ENCODE results near the gene TXNRD2. TPM values are rescaled to one million over a fixed set of nuclear protein-coding genes. Genes with fewer than 3 reads are reported as not detected.

TXNRD2 gene
- total RNA-seq, 1 donor from 2014 or later: 25.7 TPM

DNA sequence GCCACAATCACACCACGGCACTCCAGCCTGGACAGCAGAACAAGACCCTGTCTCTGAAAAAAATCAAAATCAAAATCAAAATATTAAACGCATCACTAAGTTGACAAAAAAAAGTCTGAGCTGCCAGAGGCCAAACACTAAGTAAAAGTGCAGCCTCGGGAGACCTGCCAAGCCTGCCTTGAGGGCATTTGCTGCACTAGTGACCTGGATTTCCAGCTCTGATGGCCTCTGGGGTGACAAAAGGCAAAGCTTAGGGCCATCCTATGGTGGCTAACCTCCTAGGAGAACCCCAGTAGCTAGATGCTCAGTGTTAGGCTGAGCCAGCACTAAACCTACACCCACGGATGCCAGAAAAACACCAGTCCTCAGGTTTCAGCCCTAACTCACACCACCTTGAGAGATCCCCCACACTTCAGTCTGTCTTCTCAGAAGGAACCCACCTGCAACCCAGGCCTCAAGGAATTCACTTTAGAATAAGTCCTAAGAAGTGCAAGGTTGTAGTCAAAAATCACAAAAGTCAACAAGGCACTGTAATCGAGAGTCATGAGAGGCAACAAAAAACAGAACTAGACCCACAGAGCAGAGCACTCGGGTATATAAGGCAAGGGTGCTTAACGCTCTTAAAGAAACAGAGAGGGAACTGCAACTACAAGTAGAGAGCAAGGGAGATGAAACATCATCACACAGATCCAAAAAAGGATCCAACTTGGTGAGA lies 115.6 kb downstream of the TXNRD2 start:
- Mint-ChIP-seq H3K36me3 (ENCODE audit: low read depth, unreplicated experiment) (peaks cover 4% of the 10 kb centered on the region), H3K27ac (ENCODE audit: unreplicated experiment) (no peak overlapping the region), H3K27me3 (ENCODE audit: low read depth, unreplicated experiment) (no peaks in the 10 kb centered on the region), H3K4me1 (ENCODE audit: low read depth, unreplicated experiment) (no peaks in the 10 kb centered on the region), H3K4me3 (ENCODE audit: unreplicated experiment) (no peak overlapping the region), H3K9me3 (ENCODE audit: unreplicated experiment) (no peaks in the 10 kb centered on the region)
- no peaks in the 10 kb centered on the region for H3K4me1 ChIP-seq (ENCODE audit: insufficient read depth, low read length)
- no peaks in the 10 kb centered on the region for H3K36me3 ChIP-seq (ENCODE audit: insufficient read depth, low read length)
- H3K4me3 ChIP-seq (ENCODE audit: insufficient read depth, low read depth, low read length): no peak overlapping the region
- peaks cover 8% of the 10 kb centered on the region for H4K20me1 ChIP-seq (ENCODE audit: insufficient read depth, low read length)
- no peak for DNase-seq (ENCODE audit: low read depth)
- FAIRE-seq: no peak
- no peaks in the 10 kb centered on the region for H3K79me2 ChIP-seq (ENCODE audit: insufficient read depth, low read length)
- no peak for TF ChIP-seq EZH2 (IDR thresholded peaks at IDR 0.05; ENCODE audit: insufficient read depth, low read length)
- TF ChIP-seq, protein P1, sequence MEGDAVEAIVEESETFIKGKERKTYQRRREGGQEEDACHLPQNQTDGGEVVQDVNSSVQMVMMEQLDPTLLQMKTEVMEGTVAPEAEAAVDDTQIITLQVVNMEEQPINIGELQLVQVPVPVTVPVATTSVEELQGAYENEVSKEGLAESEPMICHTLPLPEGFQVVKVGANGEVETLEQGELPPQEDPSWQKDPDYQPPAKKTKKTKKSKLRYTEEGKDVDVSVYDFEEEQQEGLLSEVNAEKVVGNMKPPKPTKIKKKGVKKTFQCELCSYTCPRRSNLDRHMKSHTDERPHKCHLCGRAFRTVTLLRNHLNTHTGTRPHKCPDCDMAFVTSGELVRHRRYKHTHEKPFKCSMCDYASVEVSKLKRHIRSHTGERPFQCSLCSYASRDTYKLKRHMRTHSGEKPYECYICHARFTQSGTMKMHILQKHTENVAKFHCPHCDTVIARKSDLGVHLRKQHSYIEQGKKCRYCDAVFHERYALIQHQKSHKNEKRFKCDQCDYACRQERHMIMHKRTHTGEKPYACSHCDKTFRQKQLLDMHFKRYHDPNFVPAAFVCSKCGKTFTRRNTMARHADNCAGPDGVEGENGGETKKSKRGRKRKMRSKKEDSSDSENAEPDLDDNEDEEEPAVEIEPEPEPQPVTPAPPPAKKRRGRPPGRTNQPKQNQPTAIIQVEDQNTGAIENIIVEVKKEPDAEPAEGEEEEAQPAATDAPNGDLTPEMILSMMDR (IDR thresholded peaks at IDR 0.05; ENCODE audit: insufficient read depth, low read depth, low read length): no peak
- no peak overlapping the region for H3K9ac ChIP-seq (ENCODE audit: low read length)
- no peaks in the 10 kb centered on the region for H3K27me3 ChIP-seq (ENCODE audit: insufficient read depth, low read length)
- H3K27ac ChIP-seq (ENCODE audit: low read depth, low read length): no peak overlapping the region
- H3K4me2 ChIP-seq (ENCODE audit: low read length): no peak overlapping the region
- no peak overlapping the region for H2AFZ ChIP-seq (ENCODE audit: low read depth, low read length)
- no peaks in the 10 kb centered on the region for H3K9me3 ChIP-seq (ENCODE audit: insufficient read depth, low read depth, low read length)

Small RNAs within 50 kb of the gene (microRNA-seq; reads per million reads assigned to microRNA genes)
- gene MIR4761: not detected

Other genes with a start within 250 kb of the TXNRD2 start
- 7.3 and 8.6 TPM in 2 replicates for gene SEPTIN5, start 227.3 kb downstream of the TXNRD2 start, total RNA-seq
- gene GP1BB, start 218.3 kb downstream of the TXNRD2 start, total RNA-seq: 0.95 and 2.8 TPM in 2 replicates
- 2.0 and 6.8 TPM in 2 replicates for gene TBX1, start 181.0 kb downstream of the TXNRD2 start, total RNA-seq
- gene GNB1L, start 86.9 kb downstream of the TXNRD2 start, total RNA-seq: 10.4 and 14.3 TPM in 2 replicates
- 33.6 and 43.0 TPM in 2 replicates for gene RTL10, start 86.9 kb downstream of the TXNRD2 start, total RNA-seq
- gene COMT, start within 50 bp of the TXNRD2 start, total RNA-seq: 116 and 120 TPM in 2 replicates
- gene ARVCF, start 75.0 kb upstream of the TXNRD2 start, total RNA-seq: 11.0 and 17.9 TPM in 2 replicates
- gene TANGO2, start 79.3 kb upstream of the TXNRD2 start, total RNA-seq: 28.0 TPM in 2 replicates
- gene DGCR8, start 138.4 kb upstream of the TXNRD2 start, total RNA-seq: 28.1 and 29.0 TPM in 2 replicates
- 149 and 164 TPM in 2 replicates for gene RANBP1, start 174.3 kb upstream of the TXNRD2 start, total RNA-seq
- gene TRMT2A, start 175.4 kb upstream of the TXNRD2 start, total RNA-seq: 32.9 and 35.1 TPM in 2 replicates
- gene ZDHHC8, start 190.0 kb upstream of the TXNRD2 start, total RNA-seq: 88.3 and 93.7 TPM in 2 replicates
- gene CCDC188, start 209.2 kb upstream of the TXNRD2 start, total RNA-seq: not detected in 2 replicates